GM20431 (cell line): ENCODE results near the gene DPCD.
"Not testable (repeated sequence)": the region's sequence is repeated elsewhere in the genome, so short reads cannot be mapped to it uniquely, and the experiment has no call there.

Source experiments
- in situ Hi-C: fragments of 300-500 bp; cut with MseI, MboI; formaldehyde crosslinking; loops from one replicate; pipeline ENCODE4 v1.15.0; 2020; ENCODE audit warnings: low sequenced_read_pairs; ENCODE audit not compliant: unreplicated experiment

The DPCD gene

GRCh38 chr10:101578803-101579515 is 9.2 kb upstream of the DPCD start:
- in situ Hi-C loops = no loop called here

GRCh38 chr10:101579516-101579870 is 8.6 kb upstream of the DPCD start:
- in situ Hi-C loops = no loop called here

GRCh38 chr10:101580486-101581399 is 7.4 kb upstream of the DPCD start:
- in situ Hi-C loops = no loop called here

GRCh38 chr10:101585841-101586240 is 2.3 kb upstream of the DPCD start:
- in situ Hi-C loops = no loop called here

- in situ Hi-C loops = no loop called here
These were observed 758 bp downstream of the DPCD start for GRCh38 chr10:101588879-101589278.

- in situ Hi-C loops = not testable (repeated sequence)
These were observed 5.2 kb downstream of the DPCD start for GRCh38 chr10:101593331-101593730.

- in situ Hi-C loops = no loop called here
These were observed 7.7 kb downstream of the DPCD start for GRCh38 chr10:101595591-101596433.

- in situ Hi-C loops = no loop called here
These were observed 9.2 kb downstream of the DPCD start for GRCh38 chr10:101597091-101597900.

GRCh38 chr10:101601541-101601940 is 13.4 kb downstream of the DPCD start:
- in situ Hi-C loops = loop anchor here (5.0 kb wide), 1 partner anchor 181 kb away; the partner anchor contains the start of gene NPM3

- in situ Hi-C loops = loop anchor here (5.0 kb wide), 1 partner anchor 179 kb away; the partner anchor contains the start of gene NPM3
These were observed 14.8 kb downstream of the DPCD start for GRCh38 chr10:101602761-101603398.

- in situ Hi-C loops = no loop called here
These were observed 19.0 kb downstream of the DPCD start for GRCh38 chr10:101607124-101607523.

GRCh38 chr10:101609481-101609880 is 21.4 kb downstream of the DPCD start:
- in situ Hi-C loops = no loop called here

- in situ Hi-C loops = no loop called here
These were observed 23.2 kb downstream of the DPCD start for GRCh38 chr10:101611096-101611905.

- in situ Hi-C loops = no loop called here
These were observed 24.0 kb downstream of the DPCD start for GRCh38 chr10:101612086-101612485.

- in situ Hi-C loops = no loop called here
These were observed 24.8 kb downstream of the DPCD start for GRCh38 chr10:101612872-101613271.

GRCh38 chr10:101613646-101614045 is 25.5 kb downstream of the DPCD start:
- in situ Hi-C loops = no loop called here

GRCh38 chr10:101614663-101615524 is 26.8 kb downstream of the DPCD start:
- in situ Hi-C loops = no loop called here
